SU-DHL-6 (cell line): ENCODE data around the gene INPP4A.

Experiments
- H2AFZ ChIP-seq: fragments of 200-600 bp; sonication (generic); 2 replicates; pipeline ENCODE4 v1.6.1; 2014; ENCODE audit warnings: low read depth, mild to moderate bottlenecking, moderate library complexity, mixed read lengths, antibody characterized with exemption, low read length; ENCODE audit not compliant: severe bottlenecking
- H3F3A ChIP-seq: fragments of 200-600 bp; shearing (Covaris generic); 2 replicates; pipeline ENCODE4 v1.6.0; 2016; ENCODE audit warnings: antibody characterized with exemption, mild to moderate bottlenecking; ENCODE audit not compliant: insufficient read depth
- H3K27ac ChIP-seq: fragments of 200-600 bp; sonication (generic); 2 replicates; pipeline ENCODE4 v1.5.1; 2016; ENCODE audit warnings: low read depth, mild to moderate bottlenecking, low read length, moderate library complexity, mixed read lengths
- H3K27me3 ChIP-seq: fragments of 200-600 bp; sonication (generic), shearing (Covaris generic); 2 replicates; pipeline ENCODE4 v1.6.0; 2014; ENCODE audit warnings: mild to moderate bottlenecking, low read length
- H3K36me3 ChIP-seq: fragments of 200-600 bp; sonication (generic); 2 replicates; pipeline ENCODE4 v1.6.1; 2014; ENCODE audit warnings: mild to moderate bottlenecking, low read length, mixed read lengths
- H3K4me2 ChIP-seq: fragments of 300-600, 200-600 bp; shearing (Covaris generic), sonication (generic); 2 replicates; pipeline ENCODE4 v1.6.0; 2014; ENCODE audit warnings: low read length, low read depth, mild to moderate bottlenecking; ENCODE audit not compliant: poor library complexity, severe bottlenecking
- H3K4me3 ChIP-seq: fragments of 200-600 bp; sonication (generic); 2 replicates; pipeline ENCODE4 v1.5.1; 2014; ENCODE audit warnings: antibody characterized with exemption, low read length, mild to moderate bottlenecking, mixed read lengths; ENCODE audit not compliant: insufficient read depth, poor library complexity, severe bottlenecking
- H3K79me2 ChIP-seq: fragments of 200-600 bp; sonication (generic); 2 replicates; pipeline ENCODE4 v1.6.1; 2014; ENCODE audit warnings: mild to moderate bottlenecking, low read length, moderate library complexity; ENCODE audit not compliant: insufficient read depth
- H3K9ac ChIP-seq: fragments of 200-600 bp; sonication (generic); 2 replicates; pipeline ENCODE4 v1.7.0; 2014; ENCODE audit warnings: mild to moderate bottlenecking, low read length
- H3K9me2 ChIP-seq: fragments of 200-600 bp; sonication (generic); replicated peaks from 2 replicates; pipeline ENCODE4 v1.6.1; 2014; ENCODE audit warnings: low read length; ENCODE audit not compliant: insufficient read depth
- H3K9me3 ChIP-seq: fragments of 200-600 bp; sonication (generic); 2 replicates; pipeline ENCODE4 v1.6.1; 2014; ENCODE audit warnings: low read length, mixed read lengths; ENCODE audit not compliant: insufficient read depth
- H4K20me1 ChIP-seq: fragments of 200-600 bp; sonication (generic); 2 replicates; pipeline ENCODE4 v1.6.1; 2014; ENCODE audit warnings: low read depth, mild to moderate bottlenecking, antibody characterized with exemption, low read length, moderate library complexity, mixed read lengths
- EZH2phosphoT487 ChIP-seq: fragments of 200-600 bp; sonication (generic), shearing (Covaris generic); conservative IDR thresholded peaks from 2 replicates; pipeline ENCODE4 v1.6.1; 2018; ENCODE audit warnings: mild to moderate bottlenecking, antibody characterized with exemption, low read length, moderate library complexity, mixed read lengths
- TF ChIP-seq, protein P1 (sequence below): fragments of 200-600 bp; sonication (generic); IDR thresholded peaks from one replicate; pipeline ENCODE4 v1.5.1; 2017; ENCODE audit warnings: antibody characterized with exemption, mild to moderate bottlenecking, low read length, moderate library complexity; ENCODE audit not compliant: insufficient read depth, poor library complexity, severe bottlenecking

The INPP4A gene

DNA sequence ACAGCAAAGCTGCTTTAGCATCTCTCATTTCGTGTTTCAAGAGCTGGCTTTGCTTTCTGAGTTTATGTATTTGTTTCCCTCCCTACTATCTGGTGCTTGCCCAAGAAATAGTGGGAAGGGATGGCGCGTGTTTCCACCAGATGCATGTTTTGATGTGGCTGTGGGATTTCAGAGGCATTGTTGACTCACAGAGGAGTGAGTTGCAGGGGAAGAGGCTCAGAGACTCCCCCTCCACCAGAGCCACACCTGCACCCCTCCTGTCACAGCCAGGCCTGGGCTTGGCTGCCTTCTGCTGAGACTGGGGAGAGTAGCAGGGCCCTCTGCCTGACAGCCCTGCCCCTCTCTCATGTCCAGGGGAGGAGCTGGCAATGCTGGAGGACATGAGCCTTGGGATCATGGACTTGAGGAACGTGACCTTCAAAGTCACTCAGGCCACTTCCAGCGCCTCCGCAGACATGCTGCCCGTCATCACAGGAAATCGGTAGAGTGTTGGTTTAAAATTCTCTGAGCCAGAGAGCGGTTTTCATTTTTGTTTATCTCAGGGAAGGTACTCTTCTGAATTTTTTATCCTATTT is 120.7 kb downstream of the INPP4A start:
- Histone ChIP-seq H3K27ac (no peak overlapping the region), H3K4me3 (no peak overlapping the region), H4K20me1 (no peaks in the 10 kb centered on the region), H3K9me3 (no peaks in the 10 kb centered on the region), H3F3A (no peaks in the 10 kb centered on the region), H3K9me2 (no peaks in the 10 kb centered on the region), H3K9ac (no peak overlapping the region), H3K4me2 (no peak overlapping the region), H2AFZ (no peak overlapping the region), H3K36me3 (no peaks in the 10 kb centered on the region), H3K79me2 (no peaks in the 10 kb centered on the region), H3K27me3 (no peaks in the 10 kb centered on the region)
- TF ChIP-seq EZH2phosphoT487 = no peak
- TF ChIP-seq, protein P1, sequence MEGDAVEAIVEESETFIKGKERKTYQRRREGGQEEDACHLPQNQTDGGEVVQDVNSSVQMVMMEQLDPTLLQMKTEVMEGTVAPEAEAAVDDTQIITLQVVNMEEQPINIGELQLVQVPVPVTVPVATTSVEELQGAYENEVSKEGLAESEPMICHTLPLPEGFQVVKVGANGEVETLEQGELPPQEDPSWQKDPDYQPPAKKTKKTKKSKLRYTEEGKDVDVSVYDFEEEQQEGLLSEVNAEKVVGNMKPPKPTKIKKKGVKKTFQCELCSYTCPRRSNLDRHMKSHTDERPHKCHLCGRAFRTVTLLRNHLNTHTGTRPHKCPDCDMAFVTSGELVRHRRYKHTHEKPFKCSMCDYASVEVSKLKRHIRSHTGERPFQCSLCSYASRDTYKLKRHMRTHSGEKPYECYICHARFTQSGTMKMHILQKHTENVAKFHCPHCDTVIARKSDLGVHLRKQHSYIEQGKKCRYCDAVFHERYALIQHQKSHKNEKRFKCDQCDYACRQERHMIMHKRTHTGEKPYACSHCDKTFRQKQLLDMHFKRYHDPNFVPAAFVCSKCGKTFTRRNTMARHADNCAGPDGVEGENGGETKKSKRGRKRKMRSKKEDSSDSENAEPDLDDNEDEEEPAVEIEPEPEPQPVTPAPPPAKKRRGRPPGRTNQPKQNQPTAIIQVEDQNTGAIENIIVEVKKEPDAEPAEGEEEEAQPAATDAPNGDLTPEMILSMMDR = no peak

DNA sequence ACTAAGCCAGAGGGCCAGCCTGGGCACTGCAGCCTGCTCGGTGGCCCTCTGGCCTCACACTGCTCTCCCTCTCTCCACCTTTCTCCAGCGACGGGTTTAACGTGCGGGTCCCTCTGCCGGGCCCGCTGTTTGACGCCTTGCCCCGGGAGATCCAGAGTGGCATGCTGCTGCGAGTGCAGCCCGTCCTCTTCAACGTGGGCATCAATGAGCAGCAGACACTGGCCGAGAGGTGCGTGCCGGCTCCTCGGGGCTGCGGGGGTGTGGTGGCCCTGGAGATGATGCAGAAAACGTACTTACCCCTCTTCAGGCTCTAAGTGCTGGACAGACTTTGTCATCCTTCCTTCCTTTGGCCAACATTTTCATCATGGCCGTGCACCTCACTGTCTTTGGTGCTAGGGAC is 121.3 kb downstream of the INPP4A start:
- no peaks in the 10 kb centered on the region for H3K9me3 ChIP-seq
- no peaks in the 10 kb centered on the region for H3F3A ChIP-seq
- H4K20me1 ChIP-seq = no peaks in the 10 kb centered on the region
- H3K9ac ChIP-seq = no peak overlapping the region
- H3K9me2 ChIP-seq = no peaks in the 10 kb centered on the region
- TF ChIP-seq, protein P1 = no peak
- TF ChIP-seq EZH2phosphoT487 = no peak
- no peak overlapping the region for H2AFZ ChIP-seq
- no peak overlapping the region for H3K4me2 ChIP-seq
- no peak overlapping the region for H3K4me3 ChIP-seq
- no peaks in the 10 kb centered on the region for H3K36me3 ChIP-seq
- H3K79me2 ChIP-seq = no peaks in the 10 kb centered on the region
- H3K27me3 ChIP-seq = no peaks in the 10 kb centered on the region
- no peak overlapping the region for H3K27ac ChIP-seq

DNA sequence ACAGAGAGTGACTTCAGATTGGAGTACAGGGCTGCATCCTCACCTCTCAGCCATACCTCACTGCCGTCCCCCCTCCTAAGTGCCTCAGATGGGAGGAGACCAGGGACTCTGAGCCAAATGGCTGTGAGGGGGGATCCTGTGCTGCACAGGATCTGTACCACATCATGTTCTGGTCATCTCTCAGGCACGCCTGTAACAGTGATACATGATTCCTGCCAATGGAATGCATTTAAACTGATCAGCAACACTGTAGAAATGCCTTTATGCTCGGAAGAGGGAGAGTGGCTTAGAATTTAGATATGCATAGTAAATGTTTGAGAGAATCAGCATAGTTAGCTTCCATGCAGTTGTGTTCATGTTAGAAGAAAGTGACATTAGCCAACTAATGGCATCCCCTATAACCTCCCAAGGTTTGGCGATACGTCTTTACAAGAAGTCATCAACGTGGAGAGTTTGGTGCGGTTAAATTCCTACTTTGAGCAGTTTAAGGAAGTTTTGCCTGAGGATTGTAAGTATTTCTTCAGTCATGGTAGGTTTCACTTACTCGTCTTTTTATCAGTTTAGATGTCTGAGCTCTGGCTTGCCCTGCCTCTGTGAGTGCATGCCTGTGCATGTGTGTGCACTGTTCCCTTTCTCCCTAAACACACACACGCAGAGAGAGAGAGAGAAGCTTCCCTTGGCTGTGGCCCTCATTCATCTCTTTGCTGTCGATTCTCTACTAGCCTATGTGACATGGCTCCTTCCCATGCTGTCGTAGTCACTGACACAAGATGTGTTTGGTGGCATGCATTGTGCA is 123.7 kb downstream of the INPP4A start:
- Histone ChIP-seq H3K9me2 (no peaks in the 10 kb centered on the region), H3F3A (no peaks in the 10 kb centered on the region), H2AFZ (no peak overlapping the region), H3K79me2 (no peaks in the 10 kb centered on the region), H4K20me1 (no peaks in the 10 kb centered on the region), H3K27ac (no peak overlapping the region), H3K9ac (no peak overlapping the region), H3K4me3 (no peak overlapping the region), H3K27me3 (no peaks in the 10 kb centered on the region), H3K4me2 (no peak overlapping the region), H3K9me3 (no peaks in the 10 kb centered on the region), H3K36me3 (no peaks in the 10 kb centered on the region)
- TF ChIP-seq, protein P1 = no peak
- TF ChIP-seq EZH2phosphoT487 = no peak
